HCT116 (cell line): ENCODE data around the gene CRYBG2. TPM values are rescaled to one million over a fixed set of nuclear protein-coding genes. Genes with fewer than 3 reads are reported as not detected.

ENCODE experiments used
- ATAC-seq: fragments of 200-7000 bp; cut with Tn5 transposase; 2 replicates; pipeline ENCODE4 v1.9.1; 2020; ENCODE audit warnings: mild to moderate bottlenecking, moderate library complexity
- BruUV-seq: library from RNA; stranded (reverse); fragments of 400-500 nt; replicated peaks from 2 replicates; lab custom pipeline; 2021; lab: Mats Ljungman, UMichigan
- CTCF ChIA-PET: fragments of 300-600 bp; sonication (Branson Sonifier 250); formaldehyde crosslinking; loops from one replicate; lab custom pipeline; 2021; ENCODE audit warnings: antibody characterized with exemption; lab: Charles Lee
- POLR2A ChIA-PET: fragments of 300-600, 350-600 bp; sonication (Branson Sonifier 250); formaldehyde crosslinking; loops from one replicate; lab custom pipeline; 2021; ENCODE audit warnings: antibody characterized with exemption; lab: Charles Lee
- RAD21 ChIA-PET, 2 experiments: fragments of 300-600 bp; sonication (Branson Sonifier 250); formaldehyde crosslinking; loops; one replicate each; lab custom pipeline; 2023; ENCODE audit warnings: low total read pairs in 2 of 2; ENCODE audit not compliant: uncharacterized antibody in 2 of 2, unreplicated experiment in 2 of 2, low non-redundant PET in 1 of 2; lab: Charles Lee
- DNase-seq: peaks from one replicate; pipeline ENCODE4 v3.0.0-alpha.2; 2010; ENCODE audit warnings: low read depth, low spot score
- H2AFZ ChIP-seq: fragments of 200-600 bp; shearing (Covaris generic), sonication (generic); 2 replicates; pipeline ENCODE4 v1.6.1; 2017; ENCODE audit warnings: low read depth, mixed run types, mixed read lengths, antibody characterized with exemption, low read length; ENCODE audit not compliant: poor library complexity, severe bottlenecking
- H3K27ac ChIP-seq: 2 replicates; pipeline ENCODE4 v1.5.1; 2012; ENCODE audit warnings: low read depth, low read length
- H3K27me3 ChIP-seq: fragments of 200-600 bp; sonication (generic); 2 replicates; pipeline ENCODE4 v1.6.1; 2016; ENCODE audit warnings: mixed run types, low read length, mixed read lengths; ENCODE audit not compliant: insufficient read depth
- H3K36me3 ChIP-seq, 2 experiments: fragments of 200-500 bp in 1 of 2; fragments of 200-600 bp in 1 of 2; sonication (Bioruptor generic) in 1 of 2; sonication (generic) in 1 of 2; 2 replicates each; pipeline versions ENCODE4 v1.5.1 to v1.6.1; 2014 to 2016; ENCODE audit warnings: low read length in 2 of 2, inconsistent platforms in 1 of 2, mixed read lengths in 1 of 2, mixed run types in 1 of 2; ENCODE audit not compliant: insufficient read depth in 2 of 2, control insufficient read depth in 1 of 2
- H3K4me1 ChIP-seq, 2 experiments: fragments of 200-600 bp in 1 of 2; sonication (generic) in 1 of 2; 2 replicates each; pipeline versions ENCODE4 v1.5.1 to v1.6.1; 2012 to 2017; ENCODE audit warnings: low read length in 2 of 2, inconsistent platforms in 1 of 2, mild to moderate bottlenecking in 1 of 2, mixed read lengths in 1 of 2, mixed run types in 1 of 2, moderate library complexity in 1 of 2; ENCODE audit not compliant: insufficient read depth in 2 of 2, control insufficient read depth in 1 of 2
- H3K4me2 ChIP-seq: fragments of 200-600 bp; sonication (generic); 2 replicates; pipeline ENCODE4 v1.6.1; 2017; ENCODE audit warnings: mixed run types, low read length, mixed read lengths
- H3K4me3 ChIP-seq, 2 experiments: fragments of 200-600 bp in 1 of 2; sonication (generic) in 1 of 2; replicated peaks in 1 of 2; 2 replicates each; pipeline ENCODE4 v1.5.1; 2011 to 2016; ENCODE audit warnings: low read length in 2 of 2, control low read depth in 1 of 2, low read depth in 1 of 2, mild to moderate bottlenecking in 1 of 2, mixed read lengths in 1 of 2, mixed run types in 1 of 2
- H3K79me2 ChIP-seq: fragments of 200-600 bp; sonication (generic); 2 replicates; pipeline ENCODE4 v1.6.1; 2017; ENCODE audit warnings: mild to moderate bottlenecking, mixed run types, low read length, moderate library complexity, mixed read lengths; ENCODE audit not compliant: insufficient read depth
- H3K9ac ChIP-seq: fragments of 200-600 bp; sonication (generic); 2 replicates; pipeline ENCODE4 v1.6.1; 2016; ENCODE audit warnings: low read length, mixed read lengths
- H3K9me2 ChIP-seq: fragments of 200-600 bp; sonication (generic), shearing (Covaris generic); 2 replicates; pipeline ENCODE4 v1.6.1; 2017; ENCODE audit warnings: mixed run types, mild to moderate bottlenecking, moderate library complexity; ENCODE audit not compliant: insufficient read depth
- H3K9me3 ChIP-seq, 2 experiments: fragments of 200-500 bp in 1 of 2; fragments of 200-600 bp in 1 of 2; sonication (Bioruptor generic) in 1 of 2; sonication (generic) in 1 of 2; 2 replicates each; pipeline ENCODE4 v1.6.1; 2014 to 2017; ENCODE audit warnings: low read length in 2 of 2, mixed read lengths in 2 of 2, inconsistent platforms in 1 of 2, low read depth in 1 of 2, mild to moderate bottlenecking in 1 of 2, mixed run types in 1 of 2, moderate library complexity in 1 of 2; ENCODE audit not compliant: control insufficient read depth in 1 of 2, insufficient read depth in 1 of 2
- H4K20me1 ChIP-seq: fragments of 200-600 bp; sonication (generic), shearing (Covaris generic); 2 replicates; pipeline ENCODE4 v1.6.1; 2017; ENCODE audit warnings: mixed run types, mild to moderate bottlenecking, moderate library complexity; ENCODE audit not compliant: insufficient read depth
- ATF3 ChIP-seq: IDR thresholded peaks from 2 replicates; pipeline ENCODE4 v1.6.1; 2012
- CBX3 ChIP-seq: IDR thresholded peaks from 2 replicates; pipeline ENCODE4 v1.6.1; 2012; ENCODE audit warnings: low read depth
- CEBPB ChIP-seq: IDR thresholded peaks from 2 replicates; pipeline ENCODE4 v1.6.1; 2012; ENCODE audit warnings: low read depth
- CTCF ChIP-seq, 3 experiments: fragments of 200-600 bp in 1 of 3; sonication (generic) in 1 of 3; IDR thresholded peaks in 2 of 3; conservative IDR thresholded peaks in 1 of 3; 2 replicates each; pipeline ENCODE4 v1.5.1; 2012 to 2017; ENCODE audit warnings: low read depth in 2 of 3, low read length in 2 of 3, antibody characterized with exemption in 1 of 3, borderline replicate concordance in 1 of 3, control low read depth in 1 of 3, mild to moderate bottlenecking in 1 of 3, mixed read lengths in 1 of 3, mixed run types in 1 of 3, moderate library complexity in 1 of 3; ENCODE audit not compliant: insufficient read depth in 1 of 3
- EGR1 ChIP-seq: IDR thresholded peaks from 2 replicates; pipeline ENCODE4 v1.6.1; 2012; ENCODE audit warnings: low read depth
- EZH2phosphoT487 ChIP-seq: fragments of 200-600 bp; IDR thresholded peaks from 2 replicates; pipeline ENCODE4 v1.6.1; 2018; ENCODE audit warnings: antibody characterized with exemption, borderline replicate concordance
- JUND ChIP-seq: IDR thresholded peaks from 2 replicates; pipeline ENCODE4 v1.6.1; 2012
- MAX ChIP-seq: IDR thresholded peaks from 2 replicates; pipeline ENCODE4 v1.6.1; 2012
- RAD21 ChIP-seq: IDR thresholded peaks from 2 replicates; pipeline ENCODE4 v1.6.1; 2012; ENCODE audit warnings: low read depth, mild to moderate bottlenecking
- SP1 ChIP-seq: IDR thresholded peaks from 2 replicates; pipeline ENCODE4 v1.6.1; 2012; ENCODE audit warnings: low read depth
- YY1 ChIP-seq: IDR thresholded peaks from 2 replicates; pipeline ENCODE4 v1.6.1; 2011; ENCODE audit warnings: low read length, low read depth, moderate library complexity, mild to moderate bottlenecking; ENCODE audit not compliant: insufficient replicate concordance; ENCODE audit errors: extremely low read depth
- ZBTB33 ChIP-seq: IDR thresholded peaks from 2 replicates; pipeline ENCODE4 v1.6.1; 2011; ENCODE audit warnings: mild to moderate bottlenecking, low read length, moderate library complexity; ENCODE audit not compliant: insufficient replicate concordance; ENCODE audit errors: extremely low read depth
- intact Hi-C: fragments of 100-400 bp; cut with micrococcal nuclease; formaldehyde crosslinking; loops from 2 replicates; pipeline ENCODE4 v1.10.0; 2022
- total RNA-seq: library from RNA; stranded (reverse); gene quantifications from one replicate; pipeline ENCODE4 v1.2.1, GENCODE V29; 2021; ENCODE audit not compliant: unreplicated experiment

The CRYBG2 gene
- total RNA-seq, 1 experiment from 2014 or later: 10.5 TPM

GRCh38 chr1:26297791-26298124 is 56.2 kb downstream of the CRYBG2 start:
- ATAC-seq (no peak), DNase-seq (no peak)
- H3K36me3 ChIP-seq: 0 out of 4 replicates have a peak, but pooled peaks cover 0 to 3% of the 10 kb centered on the region in 2 experiments
- H3K9ac ChIP-seq: no peak overlapping the region
- H3K4me1 ChIP-seq: peaks cover under 1 to 8% of the 10 kb centered on the region in 2 experiments; a peak in 2 of 4 replicates
- ChIA-PET POLR2A (no interaction called here), CTCF (interaction anchor here (2.5 kb wide), 1 partner anchor 12 kb away, joined by 8 read pairs; no protein-coding TSS in a partner anchor), RAD21 (no interaction called here)
- H3K27me3 ChIP-seq: no peaks in the 10 kb centered on the region
- no peaks in the 10 kb centered on the region for H3K79me2 ChIP-seq
- H3K4me3 ChIP-seq: no peak overlapping the region
- BruUV-seq: no TSS peak
- no peaks in the 10 kb centered on the region for H4K20me1 ChIP-seq
- H3K4me2 ChIP-seq: no peak overlapping the region
- intact Hi-C loops: no loop called here
- H2AFZ ChIP-seq: no peak overlapping the region
- no peaks in the 10 kb centered on the region for H3K9me3 ChIP-seq
- no peaks in the 10 kb centered on the region for H3K9me2 ChIP-seq
- H3K27ac ChIP-seq: no peak overlapping the region
- TF ChIP-seq SP1 (no peak), EGR1 (no peak), EZH2phosphoT487 (no peak), CEBPB (no peak), JUND (no peak), MAX (no peak), ZBTB33 (no peak), ATF3 (no peak), CTCF (IDR thresholded peaks at IDR 0.05 in 2 of 3, conservative IDR thresholded peaks at IDR 0.05 in 1 of 3; ENCODE audit: borderline replicate concordance in 1 of 3, insufficient read depth in 1 of 3, low read depth in 2 of 3, low read length in 2 of 3) (no peak), RAD21 (no peak), YY1 (no peak), CBX3 (no peak)
